Neuron (in vitro differentiated cells): ENCODE data around the gene PAPPA2.

Source experiments
- H2AFZ ChIP-seq: one replicate; pipeline ENCODE4 v1.6.1; 2013; ENCODE audit warnings: low read depth, mild to moderate bottlenecking, inconsistent platforms, low read length, moderate library complexity
- H3K27me3 ChIP-seq: one replicate; pipeline ENCODE4 v1.6.1; 2013; ENCODE audit warnings: low read length; ENCODE audit not compliant: insufficient read depth
- H3K36me3 ChIP-seq: one replicate; pipeline ENCODE4 v1.6.1; 2013; ENCODE audit warnings: low read length; ENCODE audit not compliant: insufficient read depth
- H3K4me1 ChIP-seq: one replicate; pipeline ENCODE4 v1.6.1; 2013; ENCODE audit warnings: low read length; ENCODE audit not compliant: insufficient read depth
- H3K4me3 ChIP-seq: 2 replicates; pipeline ENCODE4 v1.5.1; 2013; ENCODE audit warnings: mild to moderate bottlenecking, low read length, moderate library complexity
- H3K9me3 ChIP-seq: one replicate; pipeline ENCODE4 v1.6.1; 2013; ENCODE audit warnings: low read length

PAPPA2 gene

GRCh38 chr1:176809292-176809691 lies 346.3 kb downstream of the PAPPA2 start:
- peaks cover 3% of the 10 kb centered on the region for H3K4me1 ChIP-seq
- H3K9me3 ChIP-seq, result no peaks in the 10 kb centered on the region
- H3K27me3 ChIP-seq, result no peaks in the 10 kb centered on the region
- H2AFZ ChIP-seq, result no peak overlapping the region
- H3K4me3 ChIP-seq, result no peak overlapping the region
- H3K36me3 ChIP-seq, result no peaks in the 10 kb centered on the region

DNA sequence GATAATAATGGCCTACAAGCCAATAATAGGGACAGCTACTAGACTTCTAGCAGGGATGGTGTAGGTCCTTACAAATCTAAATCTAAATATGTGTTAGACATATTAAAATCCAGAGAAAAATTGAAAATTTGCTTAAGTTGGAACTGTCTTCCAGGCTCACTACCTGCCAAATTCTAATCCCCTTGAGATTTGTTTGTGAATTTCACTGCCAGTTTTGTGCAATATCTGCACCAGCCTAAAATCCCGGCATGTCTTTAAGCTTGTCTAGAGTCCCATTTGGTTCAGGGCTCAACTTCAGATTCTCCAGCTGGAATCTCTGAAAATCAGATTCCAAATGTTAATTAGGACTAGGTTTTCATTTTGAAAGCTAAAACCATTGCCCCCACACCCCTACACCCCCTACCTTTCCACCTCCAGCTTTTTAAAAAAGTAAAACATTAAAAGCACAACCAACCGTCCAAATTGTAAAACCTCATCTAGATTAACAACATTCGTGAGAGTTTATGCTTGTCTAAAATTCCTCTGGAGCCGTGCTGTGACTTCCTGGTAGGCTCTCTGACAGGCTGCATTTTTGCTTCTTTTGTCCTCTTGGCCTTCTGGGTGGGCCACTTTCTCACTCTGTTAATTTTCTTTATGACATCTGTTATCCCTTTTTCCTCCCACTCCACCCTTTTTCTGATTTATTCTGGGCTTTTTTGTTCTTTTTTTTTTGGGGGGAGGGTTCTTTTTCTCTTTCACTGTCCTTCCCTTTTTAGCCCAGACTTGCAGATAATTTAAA lies 348.7 kb downstream of the PAPPA2 start:
- no peaks in the 10 kb centered on the region for H3K27me3 ChIP-seq
- H3K36me3 ChIP-seq, result no peaks in the 10 kb centered on the region
- peaks cover 3% of the 10 kb centered on the region for H3K4me1 ChIP-seq
- H3K4me3 ChIP-seq, result no peak overlapping the region
- no peak overlapping the region for H2AFZ ChIP-seq
- no peaks in the 10 kb centered on the region for H3K9me3 ChIP-seq

GRCh38 chr1:176815621-176816020 lies 352.6 kb downstream of the PAPPA2 start:
- no peaks in the 10 kb centered on the region for H3K9me3 ChIP-seq
- H3K4me3 ChIP-seq, result no peak overlapping the region
- peaks cover 3% of the 10 kb centered on the region for H3K4me1 ChIP-seq
- H3K27me3 ChIP-seq, result no peaks in the 10 kb centered on the region
- H3K36me3 ChIP-seq, result no peaks in the 10 kb centered on the region
- no peak overlapping the region for H2AFZ ChIP-seq

GRCh38 chr1:176816232-176816631 lies 353.3 kb downstream of the PAPPA2 start:
- H3K4me1 ChIP-seq, result peaks cover 3% of the 10 kb centered on the region
- H3K36me3 ChIP-seq, result no peaks in the 10 kb centered on the region
- H2AFZ ChIP-seq, result no peak overlapping the region
- no peaks in the 10 kb centered on the region for H3K9me3 ChIP-seq
- H3K27me3 ChIP-seq, result no peaks in the 10 kb centered on the region
- no peak overlapping the region for H3K4me3 ChIP-seq

GRCh38 chr1:176820391-176821031 lies 357.5 kb downstream of the PAPPA2 start:
- no peak overlapping the region for H3K4me3 ChIP-seq
- H2AFZ ChIP-seq, result no peak overlapping the region

DNA sequence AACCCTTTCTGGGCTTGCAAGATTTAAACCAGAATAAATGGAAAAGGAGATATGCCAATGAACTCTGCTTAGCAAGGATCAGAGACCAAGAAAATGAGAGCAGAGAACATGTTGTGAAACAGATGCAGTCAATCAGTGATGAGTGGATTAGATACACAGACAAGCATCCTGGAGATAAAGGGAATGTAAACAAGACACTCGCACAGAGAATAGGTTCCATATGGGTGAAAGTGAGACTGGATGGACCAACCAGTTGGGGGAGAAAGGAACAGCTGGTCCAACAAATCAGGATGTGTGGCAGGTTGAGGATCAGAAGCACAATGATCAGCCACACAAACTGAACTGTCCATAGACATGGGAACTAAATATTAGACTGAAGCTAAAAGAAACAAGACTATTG lies 363.3 kb downstream of the PAPPA2 start:
- no peaks in the 10 kb centered on the region for H3K4me1 ChIP-seq
- no peak overlapping the region for H2AFZ ChIP-seq
- H3K9me3 ChIP-seq, result no peaks in the 10 kb centered on the region
- no peaks in the 10 kb centered on the region for H3K36me3 ChIP-seq
- H3K4me3 ChIP-seq, result no peak overlapping the region
- no peaks in the 10 kb centered on the region for H3K27me3 ChIP-seq

More at GRCh38 chr1:176820391-176821031, 357.5 kb downstream of the PAPPA2 start:
- Histone ChIP-seq H3K27me3 (no peaks in the 10 kb centered on the region), H3K36me3 (no peaks in the 10 kb centered on the region), H3K4me1 (no peaks in the 10 kb centered on the region), H3K9me3 (no peaks in the 10 kb centered on the region)

DNA sequence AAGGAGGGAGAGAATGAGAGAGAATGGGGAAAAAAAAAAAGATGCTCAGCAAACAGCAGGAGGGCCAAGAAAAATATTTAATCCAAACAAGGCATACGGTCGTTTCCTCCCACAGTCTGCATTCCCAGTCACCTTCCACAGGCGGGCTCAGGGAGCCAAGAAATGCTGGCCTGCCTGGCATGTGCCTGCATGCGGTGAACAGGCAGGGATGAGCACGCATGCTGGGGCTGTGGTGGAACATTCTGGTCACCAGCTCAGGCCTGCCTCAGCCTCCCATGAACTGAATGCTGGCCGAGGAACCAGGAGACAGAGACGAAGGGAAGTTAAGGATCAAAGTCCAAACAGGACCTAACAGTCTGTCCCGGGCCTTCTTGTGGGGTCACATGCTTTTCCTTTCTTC lies 366.3 kb downstream of the PAPPA2 start:
- Histone ChIP-seq H3K4me3 (no peak overlapping the region), H3K4me1 (no peaks in the 10 kb centered on the region), H3K36me3 (no peaks in the 10 kb centered on the region), H2AFZ (no peak overlapping the region), H3K9me3 (no peaks in the 10 kb centered on the region), H3K27me3 (no peaks in the 10 kb centered on the region)

GRCh38 chr1:176831150-176831549 lies 368.2 kb downstream of the PAPPA2 start:
- Histone ChIP-seq H3K27me3 (no peaks in the 10 kb centered on the region), H3K36me3 (no peaks in the 10 kb centered on the region), H3K9me3 (no peaks in the 10 kb centered on the region), H3K4me1 (no peaks in the 10 kb centered on the region), H2AFZ (no peak overlapping the region), H3K4me3 (no peak overlapping the region)

- no peak overlapping the region for H2AFZ ChIP-seq
Measured at GRCh38 chr1:176837708-176838107, 374.7 kb downstream of the PAPPA2 start.

GRCh38 chr1:176838276-176838995 lies 375.5 kb downstream of the PAPPA2 start:
- H3K9me3 ChIP-seq, result no peaks in the 10 kb centered on the region
- no peaks in the 10 kb centered on the region for H3K4me1 ChIP-seq
- H2AFZ ChIP-seq, result no peak overlapping the region
- no peaks in the 10 kb centered on the region for H3K36me3 ChIP-seq
- H3K27me3 ChIP-seq, result no peaks in the 10 kb centered on the region
- no peak overlapping the region for H3K4me3 ChIP-seq

More at GRCh38 chr1:176837708-176838107, 374.7 kb downstream of the PAPPA2 start:
- H3K36me3 ChIP-seq, result no peaks in the 10 kb centered on the region
- H3K9me3 ChIP-seq, result no peaks in the 10 kb centered on the region
- H3K4me3 ChIP-seq, result no peak overlapping the region
- H3K4me1 ChIP-seq, result no peaks in the 10 kb centered on the region
- H3K27me3 ChIP-seq, result no peaks in the 10 kb centered on the region

DNA sequence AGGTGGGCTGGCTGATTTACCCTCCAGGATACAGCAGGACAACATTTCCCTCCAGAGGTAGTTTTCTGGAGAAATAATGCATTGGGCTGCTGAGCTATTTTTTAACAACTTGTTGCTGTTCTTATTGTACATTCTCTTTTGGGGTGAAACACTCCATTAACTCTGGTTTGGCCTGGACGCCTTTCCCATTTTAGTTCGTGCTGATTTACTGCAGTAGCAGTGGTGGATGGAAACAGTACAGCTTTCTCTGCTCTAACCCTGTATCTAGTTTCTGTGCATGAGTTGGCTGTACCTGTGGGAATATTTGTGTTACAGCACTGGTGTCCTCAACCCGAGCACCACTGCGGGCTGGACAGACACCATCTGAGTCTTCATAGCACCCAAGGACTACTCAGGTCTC lies 376.2 kb downstream of the PAPPA2 start:
- H3K36me3 ChIP-seq, result no peaks in the 10 kb centered on the region
- no peaks in the 10 kb centered on the region for H3K9me3 ChIP-seq
- no peak overlapping the region for H3K4me3 ChIP-seq
- no peaks in the 10 kb centered on the region for H3K27me3 ChIP-seq
- H3K4me1 ChIP-seq, result no peaks in the 10 kb centered on the region
- no peak overlapping the region for H2AFZ ChIP-seq

GRCh38 chr1:176841238-176841637 lies 378.3 kb downstream of the PAPPA2 start:
- no peaks in the 10 kb centered on the region for H3K9me3 ChIP-seq
- H3K36me3 ChIP-seq, result no peaks in the 10 kb centered on the region
- H2AFZ ChIP-seq, result no peak overlapping the region
- no peaks in the 10 kb centered on the region for H3K27me3 ChIP-seq
- no peaks in the 10 kb centered on the region for H3K4me1 ChIP-seq
- no peak overlapping the region for H3K4me3 ChIP-seq
